EH (cell line): ENCODE results near the gene C19orf44.
"Not testable (repeated sequence)": the region's sequence is repeated elsewhere in the genome, so short reads cannot be mapped to it uniquely, and the experiment has no call there.

ENCODE experiments used
- DNase-seq: peaks from one replicate; pipeline ENCODE4 v3.0.0-alpha.2; 2015; ENCODE audit warnings: low read depth

The C19orf44 gene

DNA sequence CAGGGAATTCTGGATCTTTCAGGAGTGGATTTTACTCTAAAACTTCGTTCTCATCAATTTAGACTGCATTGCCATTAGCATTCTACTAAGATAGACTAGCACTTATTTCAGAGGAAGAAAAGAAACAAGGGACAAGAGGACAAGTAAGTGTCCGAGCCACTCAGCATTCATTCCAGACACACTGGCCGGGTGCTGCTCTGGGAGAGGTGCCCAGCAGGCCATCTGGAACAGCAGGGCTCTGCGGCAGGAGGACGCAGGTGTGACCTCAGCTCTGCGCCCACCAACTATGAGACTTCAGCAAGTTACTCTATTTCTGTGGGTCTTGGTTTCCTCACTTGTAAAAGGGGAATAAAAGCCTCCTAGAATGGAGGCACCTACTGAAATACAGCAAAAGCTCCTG, 28.6 kb upstream of the C19orf44 start:
- no peak for DNase-seq

DNA sequence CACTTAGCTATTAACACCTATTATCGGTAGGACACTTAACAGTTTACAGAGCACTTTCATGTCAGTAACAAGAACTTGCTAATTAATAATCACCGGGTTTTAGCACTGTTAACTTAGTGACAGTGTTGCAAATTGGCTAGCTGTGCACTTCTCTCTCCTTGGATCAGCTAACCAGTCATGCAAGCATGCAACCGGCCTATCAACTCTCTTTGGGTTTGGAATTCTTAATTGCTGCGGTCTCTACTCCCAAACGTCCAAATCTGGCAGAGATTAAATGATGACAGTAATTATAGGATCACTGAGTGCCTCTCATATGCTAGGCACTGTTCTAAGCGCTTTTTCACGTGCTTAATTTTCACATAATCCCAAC, 25.7 kb upstream of the C19orf44 start:
- peak; percentile 53 for DNase-seq

GRCh38 chr19:16470911-16471811, 25.0 kb upstream of the C19orf44 start:
- DNase-seq = peak; percentile 49

- DNase-seq = not testable (repeated sequence)
Observed at GRCh38 chr19:16472559-16472899, 23.7 kb upstream of the C19orf44 start.

DNA sequence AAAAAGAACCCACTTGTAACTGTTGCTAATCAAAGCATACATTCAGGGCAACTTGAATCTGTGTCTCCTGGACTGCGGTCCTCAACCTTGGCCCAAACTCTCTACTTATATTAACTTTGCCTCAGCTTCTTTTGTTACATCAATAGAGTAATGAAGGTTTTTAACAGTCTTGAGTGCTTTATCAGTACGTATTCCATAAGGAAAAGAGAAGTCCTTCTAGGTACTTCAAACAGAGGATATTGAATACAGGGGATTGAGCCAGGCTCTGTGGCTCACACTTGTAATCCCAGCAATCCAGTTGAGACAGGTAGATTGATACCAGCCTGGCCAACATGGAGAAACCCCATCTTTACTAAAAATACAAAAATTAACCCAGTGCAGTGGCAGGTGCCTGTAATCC, 23.2 kb upstream of the C19orf44 start:
- no peak for DNase-seq

DNA sequence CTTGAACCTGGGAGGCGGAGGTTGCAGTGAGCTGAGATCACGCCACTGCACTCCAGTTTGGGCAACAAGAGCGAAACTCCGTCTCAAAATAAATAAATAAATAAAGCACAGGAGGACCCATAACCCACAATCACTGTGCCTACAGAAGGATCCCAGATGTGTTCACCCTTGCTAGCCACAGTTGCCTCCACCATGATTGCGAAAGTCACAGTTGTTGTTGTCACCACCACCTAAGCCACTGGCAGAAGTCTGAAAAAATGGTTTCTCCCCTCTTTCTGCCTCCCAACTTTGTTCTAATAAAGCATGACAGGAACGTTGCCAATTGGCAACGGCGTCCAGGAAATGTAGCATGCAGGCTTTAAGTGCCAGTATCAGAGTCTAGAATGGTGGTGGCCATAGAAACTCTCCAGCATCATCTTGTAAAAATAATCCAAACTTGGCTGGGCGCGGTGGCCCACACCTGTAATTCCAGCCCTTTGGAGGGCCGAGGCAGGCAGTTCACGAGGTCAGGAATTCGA, 22.3 kb upstream of the C19orf44 start:
- DNase-seq = no peak

- DNase-seq = no peak
Observed at GRCh38 chr19:16476401-16476800, 19.8 kb upstream of the C19orf44 start.

- no peak for DNase-seq
Observed at GRCh38 chr19:16477311-16477710, 18.9 kb upstream of the C19orf44 start.

DNA sequence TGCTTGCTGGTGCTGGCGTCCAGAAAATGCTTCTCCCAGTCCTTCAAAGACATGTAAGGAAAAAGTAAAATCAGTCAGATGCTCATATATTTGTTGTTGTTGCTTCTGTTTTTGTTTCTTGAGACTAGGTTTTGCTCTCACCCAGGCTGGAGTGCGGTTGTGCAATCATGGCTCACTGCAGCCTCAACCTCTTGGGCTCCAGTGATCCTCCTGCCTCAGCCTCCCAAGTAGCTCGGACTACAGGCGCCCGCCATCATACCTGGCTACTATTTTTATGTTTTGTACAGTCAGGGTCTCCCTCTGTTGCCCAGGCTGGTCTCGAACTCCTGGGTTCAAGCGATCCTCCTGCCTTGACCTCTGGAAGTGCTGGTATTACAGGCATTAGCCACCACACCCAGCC, 13.4 kb upstream of the C19orf44 start:
- DNase-seq = no peak

GRCh38 chr19:16486476-16486875, 9.7 kb upstream of the C19orf44 start:
- DNase-seq = not testable (repeated sequence)

DNA sequence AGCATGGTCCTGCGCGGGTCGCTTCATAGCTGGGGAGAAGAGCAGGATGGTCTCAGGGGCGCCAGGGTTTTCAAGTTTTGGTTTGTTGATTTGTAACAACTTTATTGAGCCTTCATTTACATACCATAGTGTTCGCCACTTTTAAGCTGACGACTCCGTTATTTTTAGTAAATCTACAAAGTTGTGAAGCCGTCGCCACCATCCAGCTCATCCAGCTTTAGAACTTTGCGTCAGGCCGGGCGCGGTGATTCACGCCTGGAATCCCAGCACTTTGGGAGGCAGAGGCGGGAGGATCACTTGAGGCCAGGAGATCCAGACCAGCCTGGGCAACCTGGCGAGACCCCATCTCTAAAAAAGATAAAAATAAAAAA, 404 bp downstream of the C19orf44 start:
- peak; percentile 77 for DNase-seq

DNA sequence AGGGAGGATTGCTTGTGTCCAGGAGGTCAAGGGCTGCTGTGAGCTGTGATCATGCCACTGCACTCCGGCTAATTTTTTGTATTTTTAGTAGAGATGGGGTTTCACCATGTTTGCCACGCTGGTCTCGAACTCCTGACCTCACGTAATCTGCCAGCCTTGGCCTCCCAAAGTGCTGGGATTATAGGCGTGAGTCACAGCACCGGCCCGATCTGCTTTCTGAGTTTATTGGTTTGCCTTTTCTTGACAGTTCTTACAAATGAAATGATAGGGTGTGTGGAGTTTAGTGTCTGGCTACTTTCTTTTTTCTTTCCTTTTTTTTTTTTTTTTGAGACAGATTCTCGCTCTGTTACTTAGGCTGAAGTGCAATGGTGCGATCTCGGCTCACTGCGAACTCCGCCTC, 848 bp downstream of the C19orf44 start:
- DNase-seq = peak; percentile 21

GRCh38 chr19:16497837-16498236, 1.6 kb downstream of the C19orf44 start:
- no peak for DNase-seq

DNA sequence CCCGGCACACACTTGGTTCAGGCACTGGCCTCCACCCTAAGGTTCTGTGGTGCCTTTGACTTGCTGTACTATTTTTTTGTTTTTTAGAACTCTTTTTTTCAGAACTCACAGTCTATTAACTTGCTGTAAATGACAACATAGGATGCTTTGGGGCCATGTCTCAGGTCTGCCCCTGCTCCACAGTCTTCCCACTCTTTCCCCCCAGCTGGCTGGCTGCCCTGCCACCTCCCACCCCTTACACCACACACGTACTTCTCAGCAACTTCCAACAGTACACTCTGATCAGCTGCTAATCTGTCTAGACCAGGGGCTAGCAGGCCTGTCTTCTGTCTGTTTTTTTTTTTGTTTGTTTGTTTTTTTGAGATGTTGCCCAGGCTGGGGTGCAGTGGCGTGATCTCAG, 8.1 kb downstream of the C19orf44 start:
- no peak for DNase-seq

DNA sequence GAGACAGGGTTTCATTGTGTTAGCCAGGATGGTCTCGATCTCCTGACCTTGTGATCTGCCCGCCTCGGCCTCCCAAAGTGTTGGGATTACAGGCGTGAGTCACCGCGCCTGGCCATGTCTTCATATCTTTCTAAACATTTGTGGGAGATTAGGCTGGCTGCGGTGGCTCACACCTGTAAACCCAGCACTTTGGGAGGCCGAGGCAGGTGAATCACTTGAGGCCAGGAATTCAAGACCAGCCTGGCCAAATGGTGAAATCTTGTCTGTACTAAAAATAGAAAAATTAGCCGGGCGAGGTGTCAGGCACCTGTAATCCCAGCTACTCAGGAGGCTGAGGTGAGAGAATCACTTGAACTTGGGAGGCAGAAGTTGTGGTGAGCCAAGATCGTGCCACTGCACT, 10.0 kb downstream of the C19orf44 start:
- not testable (repeated sequence) for DNase-seq

GRCh38 chr19:16506961-16507360, 10.8 kb downstream of the C19orf44 start:
- DNase-seq = no peak

DNA sequence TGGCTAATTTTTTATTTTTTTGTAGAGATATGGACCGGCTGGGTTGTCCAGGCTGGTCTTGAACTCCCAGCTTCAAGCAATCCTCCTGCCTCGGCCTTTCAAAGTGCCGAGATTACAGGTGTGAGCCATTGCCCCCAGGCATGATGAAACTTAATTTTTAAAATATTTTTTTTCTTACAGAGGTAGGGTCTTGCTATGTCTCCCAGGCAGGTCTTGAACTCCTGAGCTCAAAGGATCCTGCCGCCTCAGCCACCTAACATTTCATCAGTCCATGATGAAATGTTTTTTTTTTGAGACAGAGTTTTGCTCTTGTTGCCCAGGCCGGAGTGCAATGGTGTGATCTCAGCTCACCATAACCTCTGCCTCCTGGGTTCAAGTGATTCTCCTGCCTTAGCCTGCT, 12.4 kb downstream of the C19orf44 start:
- DNase-seq = no peak

DNA sequence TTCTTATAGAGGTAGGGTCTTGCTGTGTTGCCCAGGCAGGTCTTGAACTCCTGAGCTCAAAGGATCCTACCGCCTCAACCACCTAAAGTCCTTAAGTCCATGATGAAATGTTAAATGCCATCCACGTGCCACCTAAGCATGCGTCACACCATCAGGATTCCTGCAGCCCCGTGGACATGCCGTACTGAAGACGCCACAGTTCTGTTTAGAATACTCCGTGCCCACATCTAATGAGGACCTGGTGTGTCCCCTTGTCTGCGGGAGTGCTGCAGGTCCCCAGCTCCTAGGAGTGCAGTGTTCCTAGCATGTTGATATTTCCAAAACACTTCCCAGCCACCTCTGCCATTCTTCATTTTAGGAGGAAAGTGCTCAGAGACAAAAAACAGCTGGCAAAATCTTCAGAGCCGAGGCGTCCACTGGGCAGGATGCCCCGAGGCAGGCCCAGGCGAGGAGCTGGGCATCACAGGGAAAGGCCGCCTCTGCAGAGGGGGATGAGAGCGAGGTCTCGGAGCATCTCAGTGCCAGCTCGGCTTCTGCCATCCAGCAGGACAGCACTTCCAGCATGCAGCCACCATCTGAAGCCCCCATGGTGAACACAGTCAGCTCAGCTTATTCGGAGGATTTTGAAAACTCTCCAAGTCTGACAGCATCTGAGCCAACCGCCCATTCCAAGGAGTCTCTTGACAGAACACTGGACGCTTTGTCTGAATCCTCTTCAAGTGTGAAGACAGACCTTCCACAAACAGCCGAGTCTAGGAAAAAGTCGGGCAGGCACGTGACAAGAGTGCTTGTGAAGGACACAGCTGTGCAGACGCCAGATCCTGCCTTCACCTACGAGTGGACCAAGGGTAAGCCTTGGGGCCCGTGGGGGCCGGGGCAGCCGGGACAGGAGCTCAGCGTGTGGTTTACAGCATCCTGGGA, 13.2 kb downstream of the C19orf44 start:
- DNase-seq = no peak

- not testable (repeated sequence) for DNase-seq
Observed at GRCh38 chr19:16512611-16513010, 16.4 kb downstream of the C19orf44 start.

DNA sequence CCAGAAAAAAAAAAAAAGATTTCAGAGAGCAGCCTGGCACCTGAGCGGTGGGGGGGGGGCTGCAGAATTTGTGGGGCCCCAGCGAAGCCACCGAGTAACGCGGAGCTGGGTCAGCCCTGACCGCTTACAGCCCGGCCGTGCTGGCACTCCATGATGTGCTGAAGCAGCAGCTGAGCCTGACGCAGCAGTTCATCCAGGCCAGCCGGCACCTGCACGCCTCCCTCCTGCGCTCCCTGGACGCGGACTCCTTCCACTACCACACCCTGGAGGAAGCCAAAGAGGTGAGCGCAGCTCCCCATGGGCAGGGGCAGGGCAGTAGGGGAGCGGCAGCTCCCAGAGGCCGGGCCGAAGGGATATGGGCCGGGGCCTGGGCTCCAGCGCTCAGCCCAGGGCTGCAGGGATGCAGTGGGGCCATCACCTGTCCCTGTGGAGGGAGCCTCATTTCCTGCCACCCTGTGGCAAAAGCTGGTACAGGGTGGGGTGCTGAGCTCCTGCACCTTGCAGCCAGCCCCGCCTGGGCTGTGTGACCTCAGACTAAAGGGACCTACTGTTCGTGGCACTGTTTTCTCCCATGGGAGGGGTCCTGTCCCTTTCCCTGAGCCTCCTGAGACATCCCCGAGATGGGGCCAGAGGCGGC, 18.3 kb downstream of the C19orf44 start:
- no peak for DNase-seq

GRCh38 chr19:16516381-16516780, 20.2 kb downstream of the C19orf44 start:
- no peak for DNase-seq

DNA sequence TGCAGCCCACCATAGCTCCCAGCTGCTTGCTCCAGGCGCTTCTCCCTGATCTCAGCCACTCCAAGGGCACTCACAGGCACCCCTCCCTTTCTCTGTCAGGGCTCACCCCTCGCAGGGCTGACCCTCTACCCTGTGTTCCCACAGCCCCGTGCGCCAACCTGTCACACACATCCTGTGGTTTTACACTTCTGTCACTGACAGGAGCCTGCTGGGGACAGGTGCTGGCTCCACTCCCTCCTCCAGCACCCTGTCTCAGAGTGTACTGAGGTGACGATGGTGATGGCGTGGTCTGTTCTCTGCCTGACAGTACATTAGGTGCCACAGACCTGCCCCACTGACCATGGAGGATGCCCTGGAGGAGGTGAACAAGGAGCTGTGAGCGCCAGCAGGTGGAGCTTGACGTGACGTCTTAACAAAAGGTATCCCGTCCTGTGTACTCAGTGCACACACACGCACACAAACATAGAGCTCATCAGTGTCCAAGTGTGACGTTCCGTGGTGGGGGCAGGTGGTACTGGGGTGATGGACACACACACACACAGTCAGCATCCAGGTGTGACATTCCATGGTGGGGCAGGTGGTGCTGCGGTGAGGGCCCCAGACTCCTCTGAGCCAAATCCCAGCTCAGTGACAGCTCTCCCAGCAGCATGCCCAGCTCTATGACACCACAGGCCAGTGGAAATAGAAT, 20.9 kb downstream of the C19orf44 start:
- DNase-seq = no peak
